ENCODE measurements around the gene NUP98.

DNA sequence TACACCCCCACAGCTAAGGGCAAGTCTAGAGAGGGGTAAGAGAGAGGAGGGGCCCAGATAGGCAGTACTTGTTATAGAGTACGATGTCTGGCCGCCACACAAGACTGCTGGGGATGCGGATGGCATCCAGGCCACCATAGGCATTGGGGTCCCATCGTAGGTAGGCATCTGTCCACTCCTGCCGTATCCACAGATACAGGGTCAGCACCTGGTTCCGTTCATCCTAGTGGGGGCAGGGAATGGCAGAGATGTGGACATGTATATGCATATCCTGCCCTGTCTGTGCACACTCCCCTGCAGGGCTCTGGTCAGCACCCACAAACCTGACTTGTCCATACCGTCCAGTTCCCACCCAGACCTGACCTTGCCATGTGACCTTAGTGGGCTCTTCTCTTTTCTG lies 128.2 kb downstream of the NUP98 start:
- TF ChIP-seq POLR2A (IDR thresholded peaks at IDR 0.05), result no peak
- TF ChIP-seq, protein P1, sequence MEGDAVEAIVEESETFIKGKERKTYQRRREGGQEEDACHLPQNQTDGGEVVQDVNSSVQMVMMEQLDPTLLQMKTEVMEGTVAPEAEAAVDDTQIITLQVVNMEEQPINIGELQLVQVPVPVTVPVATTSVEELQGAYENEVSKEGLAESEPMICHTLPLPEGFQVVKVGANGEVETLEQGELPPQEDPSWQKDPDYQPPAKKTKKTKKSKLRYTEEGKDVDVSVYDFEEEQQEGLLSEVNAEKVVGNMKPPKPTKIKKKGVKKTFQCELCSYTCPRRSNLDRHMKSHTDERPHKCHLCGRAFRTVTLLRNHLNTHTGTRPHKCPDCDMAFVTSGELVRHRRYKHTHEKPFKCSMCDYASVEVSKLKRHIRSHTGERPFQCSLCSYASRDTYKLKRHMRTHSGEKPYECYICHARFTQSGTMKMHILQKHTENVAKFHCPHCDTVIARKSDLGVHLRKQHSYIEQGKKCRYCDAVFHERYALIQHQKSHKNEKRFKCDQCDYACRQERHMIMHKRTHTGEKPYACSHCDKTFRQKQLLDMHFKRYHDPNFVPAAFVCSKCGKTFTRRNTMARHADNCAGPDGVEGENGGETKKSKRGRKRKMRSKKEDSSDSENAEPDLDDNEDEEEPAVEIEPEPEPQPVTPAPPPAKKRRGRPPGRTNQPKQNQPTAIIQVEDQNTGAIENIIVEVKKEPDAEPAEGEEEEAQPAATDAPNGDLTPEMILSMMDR (IDR thresholded peaks at IDR 0.05), result no peak
- TF ChIP-seq POLR2AphosphoS5 (IDR thresholded peaks at IDR 0.05), result no peak
